ENCODE measurements around the gene CD6.

Gene CD6

GRCh38 chr11:60936467-60937143 is 34.9 kb upstream of the CD6 start:
- DNase-seq: no peak

GRCh38 chr11:60937144-60937527 is 34.3 kb upstream of the CD6 start:
- no peak for DNase-seq

GRCh38 chr11:60937811-60938210 is 33.7 kb upstream of the CD6 start:
- no peak for DNase-seq

- DNase-seq: no peak
Measured at GRCh38 chr11:60938500-60938899, 33.0 kb upstream of the CD6 start.

GRCh38 chr11:60939301-60939700 is 32.2 kb upstream of the CD6 start:
- DNase-seq: no peak

GRCh38 chr11:60939855-60940254 is 31.6 kb upstream of the CD6 start:
- no peak for DNase-seq

- DNase-seq: no peak
Measured at GRCh38 chr11:60941371-60942119, 29.9 kb upstream of the CD6 start.

GRCh38 chr11:60942219-60942618 is 29.3 kb upstream of the CD6 start:
- no peak for DNase-seq

- no peak for DNase-seq
Measured at GRCh38 chr11:60942970-60943565, 28.4 kb upstream of the CD6 start.

- DNase-seq: no peak
Measured at GRCh38 chr11:60944490-60945294, 26.8 kb upstream of the CD6 start.

- no peak for DNase-seq
Measured at GRCh38 chr11:60945295-60945667, 26.2 kb upstream of the CD6 start.

- DNase-seq: no peak
Measured at GRCh38 chr11:60946601-60947264, 24.7 kb upstream of the CD6 start.

GRCh38 chr11:60947700-60948099 is 23.8 kb upstream of the CD6 start:
- DNase-seq: no peak

- no peak for DNase-seq
Measured at GRCh38 chr11:60948250-60948649, 23.2 kb upstream of the CD6 start.

- no peak for DNase-seq
Measured at GRCh38 chr11:60950024-60950423, 21.5 kb upstream of the CD6 start.

GRCh38 chr11:60950933-60951605 is 20.4 kb upstream of the CD6 start:
- peak; percentile 26 for DNase-seq

GRCh38 chr11:60951606-60951903 is 19.9 kb upstream of the CD6 start:
- DNase-seq: no peak

- peak; percentile 15 for DNase-seq
Measured at GRCh38 chr11:60951904-60952741, 19.4 kb upstream of the CD6 start, which contains the start of gene SLC15A3. Gene SLC15A3 (minus strand): TSS chr11:60952176. CDS start chr11:60951551, 625 bp downstream.

GRCh38 chr11:60952742-60953170 is 18.7 kb upstream of the CD6 start:
- DNase-seq: no peak

- DNase-seq: no peak
Measured at GRCh38 chr11:60953781-60954180, 17.7 kb upstream of the CD6 start.

- no peak for DNase-seq
Measured at GRCh38 chr11:60954421-60954820, 17.1 kb upstream of the CD6 start.
